ENCODE measurements around the gene CYP51A1.
"Not testable (repeated sequence)": the region's sequence is repeated elsewhere in the genome, so short reads cannot be mapped to it uniquely, and the experiment has no call there.

CYP51A1 gene

GRCh38 chr7:92134271-92135051 is at the start of gene CYP51A1:
Gene CYP51A1 (minus strand): TSS chr7:92134477. CDS start chr7:92134364, 113 bp downstream.
- DNase-seq, result peak; percentile 99

GRCh38 chr7:92178928-92179924 is 44.9 kb upstream of the CYP51A1 start, which contains the start of gene LRRD1:
Gene LRRD1 (minus strand): TSS chr7:92179142. CDS start chr7:92165202, 13,940 bp downstream.
- DNase-seq, result peak; percentile 95

GRCh38 chr7:92177362-92177761 is 43.1 kb upstream of the CYP51A1 start:
- DNase-seq, result no peak

DNA sequence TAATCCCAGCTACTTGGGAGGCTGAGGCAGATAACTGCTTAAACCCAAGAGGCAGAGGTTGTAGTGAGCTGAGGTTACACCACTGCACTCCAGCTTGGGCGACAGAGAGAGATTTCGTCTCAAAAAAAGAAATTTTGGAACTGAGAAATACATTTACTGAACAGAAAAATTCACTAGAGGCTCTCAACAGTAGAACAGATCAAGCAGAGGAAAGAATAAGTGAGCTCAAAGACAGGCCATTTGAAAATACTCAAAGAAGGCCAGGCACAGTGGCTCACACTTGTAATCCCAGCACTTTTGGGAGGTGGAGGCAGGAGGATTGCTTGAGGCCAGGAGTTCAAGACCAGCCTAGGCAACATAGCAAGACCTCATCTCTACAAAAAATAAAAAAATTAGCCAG is 35.3 kb upstream of the CYP51A1 start:
- DNase-seq, result not testable (repeated sequence)

DNA sequence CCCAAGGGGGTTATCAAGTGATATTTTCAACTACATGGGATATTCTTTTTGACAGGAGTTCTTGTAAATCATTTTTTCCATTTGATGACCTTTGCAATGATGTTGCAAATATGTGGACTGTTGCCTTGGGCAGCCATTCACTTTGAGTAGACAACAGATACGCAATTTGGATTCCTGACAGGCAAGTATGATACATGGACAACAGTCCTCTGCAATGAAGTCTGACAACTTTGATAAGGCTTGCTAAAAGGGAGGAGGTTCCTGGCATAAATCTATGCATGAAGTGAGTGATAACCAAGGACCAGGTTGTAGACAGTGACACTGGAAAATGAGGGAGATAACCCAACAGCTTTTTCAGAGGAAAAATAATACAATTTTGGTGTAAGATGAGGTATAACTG is 27.0 kb upstream of the CYP51A1 start:
- DNase-seq, result no peak

DNA sequence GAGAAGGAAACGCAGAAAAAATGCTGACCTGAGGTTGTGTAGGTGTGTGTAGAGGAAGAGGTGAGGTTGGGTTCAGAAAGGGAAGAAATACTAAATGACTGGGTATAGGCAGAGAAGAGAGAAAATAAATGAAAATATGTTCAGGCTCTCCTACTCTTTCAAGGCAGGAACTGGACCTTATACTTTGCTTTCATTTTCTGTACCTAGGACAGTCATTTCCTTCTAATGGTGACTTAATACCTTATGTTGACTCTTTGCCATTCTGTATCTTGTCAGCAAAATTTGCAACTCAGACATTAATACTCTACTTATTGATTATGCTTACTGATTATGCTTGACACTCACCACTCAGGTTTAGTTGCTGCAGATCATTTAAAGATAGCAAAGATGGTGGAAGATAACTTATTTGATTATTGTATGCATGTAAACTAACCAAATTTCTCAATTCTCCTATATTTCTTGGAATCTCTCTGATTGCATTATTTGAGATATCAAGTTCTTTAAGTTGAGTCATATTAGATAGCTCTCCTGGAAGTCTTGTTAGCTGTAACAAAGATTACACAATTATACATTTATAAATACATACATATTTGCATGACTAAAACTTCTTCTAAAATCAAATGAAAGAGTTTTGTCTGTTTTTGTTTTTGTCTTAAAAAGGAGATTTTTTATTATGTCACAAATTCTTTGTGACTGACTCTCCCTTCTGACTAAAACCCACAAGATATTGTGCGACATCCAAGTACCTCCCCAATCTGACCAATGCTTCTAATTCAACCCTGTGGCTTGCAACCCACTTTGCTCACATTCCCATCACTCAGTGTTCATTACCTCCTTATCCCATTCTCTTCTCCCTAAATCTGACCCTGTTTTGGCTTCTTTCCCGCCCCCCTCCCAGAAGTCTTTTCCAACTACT is 24.6 kb upstream of the CYP51A1 start:
- no peak for DNase-seq

GRCh38 chr7:92156990-92157389 is 22.7 kb upstream of the CYP51A1 start:
- DNase-seq, result peak; percentile 50

DNA sequence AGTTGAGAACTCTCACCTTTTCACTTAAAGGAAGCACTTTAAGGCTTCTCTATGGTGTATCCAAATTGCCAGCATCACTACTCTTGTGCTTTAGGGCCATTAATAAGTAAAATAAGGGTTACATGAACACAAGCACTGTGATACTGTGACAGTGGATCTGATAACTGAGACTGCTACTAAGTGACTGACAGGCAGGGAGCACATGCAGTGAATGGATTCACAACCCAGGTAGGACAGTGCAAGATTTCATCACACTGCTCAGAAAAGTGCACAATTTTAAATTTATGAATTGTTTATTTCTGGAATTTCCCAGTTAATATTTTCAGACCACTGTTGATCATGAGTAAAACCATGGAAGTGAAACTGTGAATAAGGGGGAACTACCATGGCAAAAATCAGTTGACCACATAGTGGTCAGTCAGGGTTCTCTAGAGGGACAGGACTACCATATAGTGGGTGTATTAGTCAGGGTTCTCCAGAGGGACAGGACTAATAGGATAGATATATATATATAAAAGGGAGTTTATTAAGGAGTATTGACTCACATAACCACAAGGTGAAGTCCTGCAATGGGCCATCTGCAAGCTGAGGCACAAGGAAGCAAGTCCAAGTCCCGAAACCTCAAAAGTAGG is 20.9 kb upstream of the CYP51A1 start:
- no peak for DNase-seq

GRCh38 chr7:92150450-92151017 is 16.3 kb upstream of the CYP51A1 start:
- peak; percentile 68 for DNase-seq

GRCh38 chr7:92149736-92150239 is 15.5 kb upstream of the CYP51A1 start:
- no peak for DNase-seq

- not testable (repeated sequence) for DNase-seq
Observed at GRCh38 chr7:92143192-92143880, 9.1 kb upstream of the CYP51A1 start.

DNA sequence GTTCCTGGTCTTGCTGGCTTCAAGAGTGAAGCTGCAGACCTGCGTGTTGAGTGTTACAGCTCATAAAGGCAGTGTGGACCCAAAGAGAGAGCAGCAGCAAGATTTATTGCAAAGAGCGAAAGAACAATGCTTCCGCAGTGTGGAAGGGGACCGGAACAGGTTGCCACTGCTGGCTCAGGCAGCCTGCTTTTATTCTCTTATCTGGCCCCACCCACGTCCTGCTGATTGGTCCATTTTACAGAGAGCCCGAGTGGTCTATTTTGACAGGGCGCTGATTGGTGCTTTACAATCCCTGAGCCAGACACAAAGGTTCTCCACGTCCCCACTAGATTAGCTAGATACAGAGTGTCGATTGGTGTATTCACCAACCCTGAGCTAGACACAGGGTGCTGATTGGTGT is 8.5 kb upstream of the CYP51A1 start:
- not testable (repeated sequence) for DNase-seq

DNA sequence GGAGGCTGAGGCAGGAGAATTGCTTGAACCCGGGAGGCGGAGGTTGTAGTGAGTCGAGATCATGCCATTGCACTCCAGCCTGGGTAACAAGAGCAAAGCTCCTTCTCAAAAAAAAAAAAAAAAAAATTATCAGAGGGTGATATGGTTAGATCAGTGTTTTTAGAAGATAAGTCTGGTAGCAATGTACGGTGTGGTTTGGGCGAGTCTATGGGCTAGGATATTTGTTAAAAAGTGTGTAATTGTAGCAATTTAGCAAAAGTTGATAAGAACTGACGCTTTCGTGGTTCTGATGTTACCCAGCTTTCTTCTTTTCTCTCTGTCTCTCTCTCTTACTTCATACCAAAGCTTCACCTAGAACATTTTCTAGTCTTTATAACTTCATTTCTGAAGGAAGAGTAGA is 6.9 kb upstream of the CYP51A1 start:
- no peak for DNase-seq

DNA sequence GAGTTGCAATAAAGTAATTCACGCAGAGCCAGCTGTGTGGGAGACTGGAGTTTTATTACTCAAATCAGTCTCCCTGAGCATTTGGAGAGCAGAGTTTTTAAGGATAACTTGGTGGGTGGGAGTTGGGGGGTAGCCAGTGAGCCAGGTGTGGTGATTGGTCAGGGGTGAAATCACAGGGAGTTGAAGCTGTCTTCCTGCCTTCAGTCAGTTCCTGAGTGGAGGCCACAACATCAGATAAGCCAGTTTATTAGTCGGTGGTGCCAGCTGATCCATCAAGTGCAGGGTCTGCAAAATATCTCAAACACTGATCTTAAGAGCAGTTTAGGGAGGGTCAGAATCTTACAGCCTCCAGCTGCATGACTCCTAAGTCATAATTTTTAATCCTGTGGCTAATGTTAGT is 3.3 kb upstream of the CYP51A1 start:
- no peak for DNase-seq

- DNase-seq, result peak; percentile 57
Observed at GRCh38 chr7:92135052-92135889, 994 bp upstream of the CYP51A1 start.

DNA sequence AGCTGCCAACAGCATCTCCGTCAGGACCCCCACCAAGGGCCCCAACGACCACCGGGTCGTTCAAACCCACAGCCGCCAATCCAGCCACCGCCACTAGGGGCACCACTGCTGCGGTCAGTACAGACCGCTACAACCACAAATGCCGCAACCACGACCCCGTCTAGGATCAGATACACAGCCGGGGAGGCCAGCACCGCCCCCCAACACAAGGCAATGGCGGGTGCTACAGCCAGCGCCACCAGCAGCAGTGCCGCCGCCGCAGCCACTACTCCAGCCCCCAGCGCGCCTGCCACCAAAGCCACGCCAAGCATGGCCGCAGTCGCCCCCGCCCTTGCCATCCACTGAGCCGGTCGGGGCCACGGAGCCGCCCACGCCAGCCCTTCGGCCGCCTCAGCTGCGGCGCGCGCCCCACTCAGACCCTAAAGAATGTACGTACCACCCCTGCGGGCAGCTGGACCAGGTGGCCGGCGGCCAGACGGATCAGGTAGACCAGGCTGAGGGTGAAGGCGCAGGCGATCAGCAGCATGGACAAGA is 473 bp downstream of the CYP51A1 start:
- DNase-seq, result peak; percentile 97

- DNase-seq, result no peak
Observed at GRCh38 chr7:92133133-92133736, 1.0 kb downstream of the CYP51A1 start.

DNA sequence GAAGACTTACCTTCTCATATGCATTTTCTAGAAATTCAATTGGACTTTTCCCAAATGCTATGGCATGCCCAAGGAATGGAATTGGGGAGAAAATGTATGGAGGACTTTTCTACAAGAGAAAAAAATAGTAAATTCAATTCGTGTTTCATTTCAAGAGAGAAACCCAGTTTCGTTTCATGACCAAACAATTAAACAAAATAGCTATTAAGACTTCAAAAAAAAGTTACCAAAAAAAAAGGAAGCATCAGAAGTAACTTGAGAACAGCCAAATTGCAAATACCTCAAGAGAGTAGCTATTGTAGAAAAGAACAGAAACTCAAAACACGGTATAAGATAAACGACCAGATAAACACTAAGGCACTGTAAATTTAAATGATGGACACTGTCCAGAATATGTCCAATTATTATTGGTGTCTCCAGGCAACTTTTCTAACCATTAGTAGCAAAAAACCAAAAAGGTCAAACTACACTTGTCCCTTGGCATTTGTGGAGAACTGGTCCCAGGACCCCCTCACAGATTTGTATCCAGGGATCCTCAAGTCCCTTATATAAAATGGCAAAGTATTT is 2.4 kb downstream of the CYP51A1 start:
- no peak for DNase-seq

DNA sequence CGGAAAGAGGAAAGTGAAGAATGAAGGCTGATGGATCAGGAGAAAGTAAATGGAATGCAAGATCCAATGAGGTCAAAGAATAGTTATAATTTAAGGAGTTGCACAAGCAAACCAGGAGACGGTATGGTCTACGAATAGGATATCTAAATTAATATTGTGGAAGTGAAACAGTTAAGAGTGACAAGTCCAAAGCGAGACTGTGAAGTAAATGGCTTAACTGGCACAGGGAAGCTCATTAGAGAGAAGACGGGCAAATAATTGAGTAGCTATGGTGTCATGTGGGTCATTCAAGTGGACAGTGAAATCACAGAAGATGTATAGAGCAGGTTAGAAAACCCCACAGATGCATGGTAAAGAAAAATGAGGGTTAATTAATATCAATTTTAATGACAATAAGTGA is 3.2 kb downstream of the CYP51A1 start:
- DNase-seq, result no peak
